Stimulated activated CD4-positive, alpha-beta T cell treated with anti-CD3 and anti-CD28 coated beads, Interleukin-15, amount 100 ng/mL, for 1 hour (primary cell): ENCODE results near the gene MBP.
"Not testable (repeated sequence)": the region's sequence is repeated elsewhere in the genome, so short reads cannot be mapped to it uniquely, and the experiment has no call there.

Experiments used
- DNase-seq, 2 donors: peaks; one replicate each; pipeline ENCODE4 v3.0.0-alpha.2; 2020; ENCODE audit warnings: low read depth in 1 of 2, low spot score in 1 of 2

The MBP gene

DNA sequence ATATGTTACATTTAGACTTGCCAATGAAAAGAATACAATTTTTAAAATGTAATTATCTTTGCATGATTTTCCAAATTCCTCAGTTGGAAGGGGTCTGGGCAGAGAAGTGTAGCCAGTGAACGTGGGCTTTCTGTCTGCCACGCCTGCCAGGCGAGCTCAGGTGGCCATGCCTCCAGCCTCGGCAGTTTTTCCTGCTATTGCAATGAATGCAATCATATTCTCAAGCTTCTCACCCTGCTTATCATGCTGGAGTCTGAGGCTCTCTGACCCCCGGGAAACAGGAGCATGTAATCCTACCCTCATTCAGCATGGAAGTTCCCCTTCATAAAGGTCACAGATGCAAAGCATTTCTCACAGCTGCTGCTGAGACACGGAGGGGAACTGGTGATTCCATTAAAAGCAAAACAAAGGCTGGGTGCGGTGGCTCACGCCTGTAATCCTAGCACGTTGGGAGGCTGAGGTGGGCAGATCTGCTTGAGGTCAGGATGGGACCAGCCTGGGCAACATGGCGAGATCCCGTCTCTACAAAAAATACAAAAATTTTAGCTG is 154.8 kb downstream of the MBP start:
- DNase-seq: no peak

DNA sequence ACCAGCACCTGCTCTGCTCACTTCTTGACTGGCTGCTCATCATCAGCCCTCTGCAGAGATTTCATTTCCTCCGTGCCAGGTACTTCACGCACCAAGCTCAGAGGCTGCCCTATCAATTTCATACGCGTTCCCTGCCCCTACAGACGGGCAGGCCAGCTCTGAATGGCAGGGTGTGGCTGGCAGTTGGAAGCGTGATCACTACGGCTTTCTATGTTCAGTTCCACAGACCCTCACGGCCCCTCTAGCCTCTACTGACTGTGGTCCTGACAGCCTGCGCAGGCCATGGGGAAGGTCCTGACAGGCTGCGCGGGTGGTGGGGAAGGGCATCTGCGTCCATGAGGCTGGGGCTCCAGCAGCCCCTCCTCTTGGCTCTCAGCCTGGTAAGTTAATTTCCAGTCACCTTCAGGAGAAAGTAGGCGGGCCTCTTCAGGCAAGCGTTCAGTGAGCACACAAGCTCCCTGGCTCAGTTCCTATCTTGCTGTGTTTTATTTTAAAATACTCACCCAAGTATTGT is 155.4 kb downstream of the MBP start:
- DNase-seq: no peak

DNA sequence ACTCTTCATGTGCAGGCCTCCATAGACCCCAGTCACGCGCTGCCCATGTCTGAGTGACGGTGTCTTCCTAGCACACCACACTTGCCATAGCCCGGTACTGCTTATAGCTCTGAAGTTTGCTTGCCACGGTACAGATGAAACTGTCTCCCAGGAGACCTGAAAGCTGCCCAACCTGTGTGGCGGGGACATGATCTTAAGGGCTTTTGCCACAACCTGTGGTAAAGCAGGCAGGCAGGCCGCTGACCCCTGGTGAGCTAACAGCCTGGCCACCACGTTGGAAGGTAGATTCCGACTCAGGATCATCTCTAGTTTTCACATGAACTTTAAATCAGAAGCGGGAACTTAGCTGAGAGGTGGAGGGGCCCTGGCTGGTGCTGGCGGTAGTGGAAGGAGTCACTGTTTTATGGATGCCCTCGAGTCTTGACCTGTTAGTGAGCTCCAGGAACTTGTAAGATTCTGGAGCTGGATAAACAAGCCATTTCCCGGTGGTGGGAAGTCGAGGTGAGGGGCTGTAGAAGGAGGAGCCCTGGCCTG is 156.9 kb downstream of the MBP start:
- no peak for DNase-seq

DNA sequence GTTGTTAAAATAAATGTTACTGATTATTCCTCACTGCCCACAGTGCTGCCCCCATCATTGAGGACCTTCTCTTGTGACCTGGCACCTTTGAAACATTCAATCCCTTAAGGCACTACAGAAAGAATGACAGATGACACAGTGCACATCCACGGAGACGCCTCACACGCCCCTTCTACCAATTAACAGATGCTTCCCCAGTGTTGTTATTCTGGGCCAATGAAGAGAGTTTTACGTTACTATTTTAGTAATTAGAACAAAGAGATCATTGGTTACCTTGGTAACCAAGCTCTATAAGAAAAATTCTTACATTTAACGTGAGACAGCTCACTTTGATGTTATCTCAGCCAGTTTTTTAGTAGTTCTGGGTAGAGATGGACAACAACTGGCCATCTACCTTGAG is 158.2 kb downstream of the MBP start:
- DNase-seq: no peak

DNA sequence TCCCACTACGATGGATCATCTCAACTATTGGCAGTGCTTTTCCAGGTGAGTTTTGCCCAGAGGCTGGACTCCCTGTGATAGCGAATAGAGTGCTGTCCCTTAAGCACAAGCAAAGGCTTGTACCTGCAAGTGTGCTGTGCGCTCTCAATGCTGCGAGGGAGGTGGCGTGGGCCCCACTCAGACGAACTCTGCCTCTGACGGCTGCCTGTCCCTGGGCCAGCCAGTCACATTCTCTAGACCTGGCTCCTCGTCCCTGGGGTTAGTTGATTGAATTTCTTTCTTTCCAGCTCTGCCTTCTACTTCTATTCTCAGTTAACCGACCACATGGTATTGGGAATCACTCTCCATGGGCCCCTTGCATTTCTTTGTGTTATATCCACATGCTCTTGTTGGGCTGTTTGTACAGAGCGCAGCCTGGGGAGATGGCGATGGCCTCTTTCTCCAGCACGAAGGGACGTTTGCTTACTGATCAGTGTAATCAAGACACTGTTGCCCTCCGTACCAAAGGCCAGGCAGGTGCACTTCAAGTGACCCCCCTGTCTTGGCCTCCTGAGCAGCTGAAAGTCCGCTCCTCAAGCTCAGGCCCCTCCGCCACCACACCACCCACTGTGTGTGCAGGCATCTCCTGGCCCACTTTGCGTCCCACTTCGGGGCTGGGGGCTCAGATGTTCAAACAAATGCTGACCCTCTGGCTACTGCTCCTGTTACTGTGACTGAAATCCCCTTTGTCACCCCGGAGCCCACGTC is 158.9 kb downstream of the MBP start:
- DNase-seq: no peak

DNA sequence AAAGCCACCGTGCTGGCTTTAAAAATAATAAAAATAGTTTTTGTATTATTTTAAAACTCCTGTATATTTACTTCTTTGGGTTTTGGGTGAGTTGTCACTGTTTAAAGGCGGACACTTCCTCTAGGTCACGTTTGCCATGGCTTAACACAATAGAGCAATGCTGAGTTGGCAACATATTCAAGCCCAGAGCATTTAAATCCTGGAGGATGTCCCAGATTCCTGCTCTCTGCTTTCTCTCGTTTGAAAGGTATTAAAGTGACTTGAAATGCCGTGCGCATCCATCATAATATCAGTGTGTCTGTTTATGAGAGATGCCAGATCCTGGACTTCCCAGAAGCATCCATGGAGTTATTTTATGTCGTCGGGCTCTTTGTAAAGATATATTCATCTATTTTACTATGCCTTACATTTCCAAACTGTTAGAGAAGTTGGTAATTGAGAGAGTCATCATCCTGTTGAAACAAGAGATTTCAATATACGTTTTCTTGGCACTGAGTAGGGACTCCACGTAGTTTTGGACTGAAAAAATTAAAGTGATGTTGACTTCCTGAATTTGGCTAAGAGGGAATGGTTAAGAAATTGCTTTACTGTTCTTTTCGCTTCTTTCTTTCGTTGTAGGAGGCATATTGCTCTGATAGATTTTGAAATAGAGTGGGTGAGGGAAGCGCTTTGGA is 159.6 kb downstream of the MBP start:
- DNase-seq: no peak

DNA sequence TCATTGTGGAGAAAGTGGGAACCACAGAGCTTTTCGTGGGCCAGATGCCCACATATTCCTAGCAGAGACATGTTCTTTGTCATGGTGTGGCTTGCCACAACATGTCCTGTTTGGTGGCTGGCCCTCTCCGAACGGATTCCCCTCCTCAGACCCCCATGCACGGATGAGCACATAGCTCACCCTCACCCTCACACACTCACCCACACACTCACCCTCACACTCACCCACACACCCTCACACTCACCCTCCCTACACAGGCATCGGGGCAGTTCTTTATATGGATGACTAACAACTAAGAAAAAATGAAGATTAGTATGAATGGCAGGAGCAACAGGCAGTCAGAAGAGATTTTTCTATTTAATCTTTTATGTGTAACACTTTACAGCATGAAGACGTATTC is 160.3 kb downstream of the MBP start:
- DNase-seq: no peak

DNA sequence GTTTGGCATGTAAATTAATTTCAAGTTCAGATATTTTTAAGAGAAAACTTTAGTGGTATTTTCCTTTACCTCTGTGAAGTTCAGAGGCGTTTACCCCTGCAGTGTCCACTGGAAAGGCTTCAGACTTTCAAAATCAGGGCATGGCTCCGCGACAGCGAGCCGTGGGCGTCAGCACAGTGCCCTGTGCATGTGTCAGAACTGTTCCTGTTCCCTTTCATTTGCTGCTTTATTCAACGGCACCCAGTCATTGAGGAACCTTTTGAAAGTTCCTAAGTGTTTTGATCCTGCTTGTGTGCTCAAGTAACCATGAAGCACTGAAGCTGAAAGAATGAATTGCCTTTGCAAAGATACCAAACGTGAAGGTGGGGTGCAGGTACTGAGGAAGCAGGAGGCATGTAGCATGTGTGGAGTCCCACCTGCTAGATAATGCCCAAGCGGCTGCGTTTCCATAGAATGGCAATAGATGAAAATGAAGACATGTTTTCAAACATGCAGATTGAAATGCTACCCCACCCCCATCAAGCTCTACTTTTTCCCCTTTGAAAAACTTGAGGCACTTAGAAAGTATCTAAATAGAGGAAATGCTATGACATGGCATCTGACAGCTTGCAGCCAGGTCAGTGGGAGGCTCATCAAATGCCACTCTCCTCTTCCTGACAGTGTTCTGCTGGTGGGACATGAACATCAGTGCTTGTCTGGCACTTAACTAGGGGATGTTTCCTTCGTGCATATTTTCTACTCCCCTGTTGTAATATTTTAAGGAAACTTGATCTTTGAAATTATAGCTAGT is 161.6 kb downstream of the MBP start:
- DNase-seq: no peak

DNA sequence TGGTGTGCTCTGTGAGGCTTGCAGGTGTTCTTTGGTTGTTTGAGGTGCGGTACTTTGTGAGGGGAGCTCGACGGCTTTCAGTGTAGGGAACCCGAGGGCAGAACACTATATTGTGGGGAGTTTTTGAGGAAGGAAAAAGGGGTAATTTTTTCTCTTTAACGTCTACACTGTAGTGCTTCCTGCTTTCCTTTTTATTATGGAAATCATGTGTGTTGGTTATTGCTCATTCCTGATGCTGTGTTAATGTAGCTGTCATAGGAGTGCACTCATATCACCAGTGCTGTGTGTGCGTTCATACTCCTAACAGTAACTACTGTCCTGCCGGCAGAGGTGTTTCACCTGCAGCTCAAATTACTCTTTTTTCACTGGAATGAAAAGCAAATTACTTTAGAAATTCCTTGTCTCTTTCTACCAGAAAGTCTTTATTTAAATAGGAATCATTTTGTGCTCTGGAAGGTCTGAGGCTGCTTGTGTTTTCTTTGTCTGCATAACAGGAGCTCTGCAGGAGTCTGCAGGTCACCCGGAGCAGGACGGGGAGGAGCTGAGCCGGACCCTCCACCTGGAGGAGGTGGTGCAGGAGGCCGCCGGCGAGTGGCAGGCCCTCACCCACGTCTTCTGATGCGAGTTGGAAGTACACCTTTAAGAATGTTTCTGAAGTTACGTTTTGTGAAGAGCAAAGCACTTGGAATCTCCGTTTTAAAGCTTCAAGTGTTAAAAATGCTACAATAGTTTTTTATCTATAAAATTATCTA is 164.7 kb downstream of the MBP start:
- DNase-seq: no peak

DNA sequence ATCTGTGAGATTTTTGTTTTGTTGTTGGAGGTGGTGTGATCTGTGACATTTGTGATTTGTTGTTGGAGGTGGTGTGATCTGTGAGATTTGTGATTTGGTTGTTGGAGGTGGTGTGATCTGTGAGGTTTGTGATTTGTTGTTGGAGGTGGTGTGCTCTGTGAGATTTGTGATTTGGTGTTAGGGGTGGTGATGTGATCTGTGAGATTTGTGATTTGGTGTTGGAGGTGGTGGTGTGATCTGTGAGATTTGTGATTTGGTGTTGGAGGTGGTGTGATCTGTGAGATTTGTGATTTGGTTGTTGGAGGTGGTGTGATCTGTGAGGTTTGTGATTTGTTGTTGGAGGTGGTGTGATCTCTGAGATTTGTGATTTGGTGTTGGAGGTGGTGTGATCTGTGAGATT is 165.3 kb downstream of the MBP start:
- not testable (repeated sequence) for DNase-seq

DNA sequence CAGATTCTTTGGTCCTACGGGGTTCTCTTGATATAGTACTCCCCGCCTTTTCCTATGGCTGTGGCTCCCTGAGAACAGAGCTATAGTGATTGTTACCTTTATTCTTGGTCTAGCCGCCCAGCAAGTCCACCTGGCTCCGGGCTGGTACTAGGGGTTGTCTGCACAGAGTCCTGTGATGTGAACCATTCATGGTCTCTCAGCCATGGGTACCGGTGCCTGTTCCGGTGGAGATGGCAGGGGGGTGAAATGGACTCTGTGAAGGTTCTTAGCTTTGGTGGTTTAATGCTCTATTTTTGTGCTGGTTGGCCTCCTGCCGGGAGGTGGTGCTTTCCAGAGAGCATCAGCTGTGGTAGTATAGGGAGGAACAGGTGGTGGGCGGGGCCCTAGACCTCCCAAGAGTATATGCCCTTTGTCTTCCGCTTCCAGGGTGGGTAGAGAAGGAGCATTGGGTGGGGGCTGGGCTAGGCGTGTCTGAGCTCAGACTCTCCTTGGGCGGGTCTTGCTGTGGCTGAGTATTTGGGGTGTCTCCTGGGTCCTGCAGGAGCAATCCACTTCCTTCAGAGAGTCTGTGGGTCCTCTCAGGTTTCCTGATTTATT is 166.9 kb downstream of the MBP start:
- not testable (repeated sequence) for DNase-seq

DNA sequence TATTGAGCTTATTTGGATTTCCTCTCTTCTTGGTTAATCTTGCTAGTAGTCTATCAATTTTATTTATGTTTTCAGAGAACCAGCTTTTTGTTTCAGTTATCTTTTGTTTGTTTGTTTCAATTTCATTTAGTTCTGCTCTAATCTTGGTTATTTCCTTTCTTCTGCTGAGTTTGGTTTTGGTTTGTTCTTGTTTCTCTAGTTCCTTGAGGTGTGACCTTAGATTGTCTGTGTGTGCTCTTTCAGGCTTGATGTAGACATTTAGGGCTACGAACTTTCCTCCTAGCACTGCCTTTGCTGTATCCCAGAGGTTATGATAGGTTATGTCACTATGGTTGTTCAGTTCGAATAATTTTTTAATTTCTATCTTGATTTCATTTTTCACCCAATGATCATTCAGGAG is 168.6 kb downstream of the MBP start:
- no peak for DNase-seq

DNA sequence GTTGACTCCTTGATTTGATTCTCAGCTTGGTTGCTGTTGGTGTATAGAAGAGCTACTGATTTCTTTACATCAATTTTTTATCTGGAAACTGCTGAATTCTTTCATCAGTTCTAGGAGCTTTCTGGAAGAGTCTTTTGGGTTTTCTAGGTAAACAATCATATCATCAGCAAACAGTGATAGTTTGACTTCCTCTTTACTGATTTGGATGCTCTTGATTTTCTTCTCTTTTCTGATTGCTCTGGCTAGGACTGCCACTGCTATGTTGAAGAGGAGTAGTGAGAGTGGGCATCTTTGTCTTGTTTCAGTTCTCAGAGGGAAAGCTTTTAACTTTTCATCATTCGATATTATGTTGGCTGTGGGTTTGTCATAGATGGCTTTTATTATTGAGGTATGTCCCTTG is 169.7 kb downstream of the MBP start:
- no peak for DNase-seq

DNA sequence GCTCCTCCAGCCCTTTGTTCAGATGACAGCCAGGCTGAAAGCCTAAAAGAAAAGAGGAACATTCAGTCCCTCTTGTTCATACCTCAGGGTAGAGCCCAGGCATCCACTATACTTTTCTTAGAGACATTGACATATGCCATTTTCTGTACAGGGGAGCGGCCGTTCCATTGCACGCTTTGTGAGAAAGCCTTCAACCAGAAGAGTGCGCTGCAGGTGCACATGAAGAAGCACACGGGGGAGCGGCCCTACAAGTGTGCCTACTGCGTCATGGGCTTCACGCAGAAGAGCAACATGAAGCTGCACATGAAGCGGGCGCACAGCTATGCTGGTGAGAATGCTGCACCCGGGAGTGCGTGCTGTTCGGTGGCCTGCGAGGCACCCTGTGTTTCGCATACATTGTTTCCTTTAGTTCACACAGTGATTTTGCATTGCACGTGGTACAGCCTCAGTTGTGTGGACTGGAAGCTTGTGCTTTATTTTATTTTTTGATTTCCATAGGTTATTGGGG is 172.0 kb downstream of the MBP start:
- no peak for DNase-seq

DNA sequence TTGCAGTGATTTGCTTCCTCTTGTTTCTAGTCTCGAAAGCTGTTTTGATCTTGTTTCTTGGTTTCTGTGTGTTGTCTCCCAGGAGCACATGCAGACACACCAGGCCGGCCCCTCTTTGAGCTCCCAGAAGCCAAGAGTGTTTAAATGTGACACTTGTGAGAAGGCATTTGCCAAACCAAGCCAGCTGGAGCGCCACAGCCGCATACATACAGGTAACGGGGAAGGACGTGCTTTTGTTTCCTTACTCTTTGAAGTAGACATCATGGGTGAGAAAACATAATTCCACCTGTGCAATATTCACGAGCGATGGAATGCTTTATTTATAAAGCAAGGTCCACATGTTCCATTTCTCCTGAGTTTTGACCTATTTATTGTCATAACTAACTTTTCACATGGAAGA is 173.0 kb downstream of the MBP start:
- DNase-seq: no peak

DNA sequence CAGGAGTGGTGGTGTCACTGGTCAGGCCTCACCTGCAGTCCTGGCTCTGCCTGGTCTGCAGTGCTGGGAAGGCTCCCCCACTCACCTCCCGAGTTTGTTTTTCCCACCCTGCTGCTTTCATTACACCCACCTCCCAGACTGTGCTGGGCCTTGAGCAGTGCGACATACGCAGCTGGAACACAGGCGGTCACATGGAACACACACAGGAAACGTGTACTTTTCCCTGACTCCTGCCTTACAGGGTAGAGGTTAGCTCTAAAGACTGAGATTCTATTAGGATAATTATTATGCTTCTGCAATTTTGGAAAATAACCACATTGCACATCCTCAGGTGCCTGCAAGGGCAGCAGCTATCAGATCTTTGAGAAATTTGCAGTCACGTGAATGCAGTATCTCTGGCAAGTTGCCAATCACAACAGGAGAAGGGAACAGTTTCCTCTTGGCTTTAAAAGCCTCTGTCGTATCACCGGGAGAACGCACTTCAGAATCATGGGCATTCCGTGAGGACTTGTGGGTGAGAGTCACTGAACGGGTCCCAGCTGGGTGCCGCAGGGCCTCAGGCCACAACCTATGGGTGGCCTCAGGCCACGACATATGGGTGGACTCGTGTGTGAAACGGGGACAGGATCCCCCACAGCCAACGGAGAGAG is 173.8 kb downstream of the MBP start:
- DNase-seq: no peak

DNA sequence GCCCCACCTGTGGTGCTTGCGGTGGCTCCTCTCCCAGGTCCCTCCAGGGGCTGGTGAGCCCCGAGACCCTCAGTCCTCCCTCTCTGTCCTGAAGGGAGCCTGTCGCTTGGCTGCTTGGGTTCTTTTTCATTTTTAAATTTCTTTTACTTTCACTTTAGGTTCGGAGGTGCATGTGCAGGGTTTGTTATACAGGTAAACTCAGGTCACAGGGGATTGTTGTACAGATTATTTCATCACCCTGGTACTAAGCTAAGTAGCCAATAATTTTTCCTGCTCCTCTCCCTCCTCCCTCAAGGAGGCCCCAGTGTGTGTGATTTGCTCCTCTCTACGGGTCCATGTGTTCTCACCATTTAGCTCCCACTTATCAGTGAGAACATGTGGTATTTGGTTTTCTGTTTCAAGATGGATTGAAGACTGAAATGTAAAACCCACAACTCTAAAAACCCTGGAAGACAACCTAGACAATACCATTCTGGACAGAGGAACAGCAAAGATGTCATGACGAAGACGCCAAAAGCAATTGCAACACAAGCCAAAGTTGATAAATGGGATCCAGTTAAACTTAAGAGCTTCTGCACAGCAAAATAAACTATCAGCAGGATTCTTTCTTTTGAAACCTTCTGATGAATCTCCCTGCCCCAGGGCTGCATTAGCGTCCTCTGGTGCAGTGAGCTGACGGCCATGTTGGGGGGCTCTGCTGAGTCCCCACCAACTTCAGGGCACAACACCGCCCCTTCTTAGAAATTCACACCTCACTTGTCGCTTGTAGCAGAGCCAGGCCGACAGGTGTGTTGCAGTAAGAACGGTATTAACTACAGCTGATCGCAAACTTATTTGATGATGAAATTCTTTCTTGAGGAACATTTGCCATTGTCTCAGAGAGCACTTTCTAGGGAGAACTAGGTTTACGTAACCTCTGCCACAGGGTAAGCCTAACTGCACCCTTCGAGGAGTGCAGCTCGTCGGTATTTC is 174.9 kb downstream of the MBP start:
- DNase-seq: no peak

DNA sequence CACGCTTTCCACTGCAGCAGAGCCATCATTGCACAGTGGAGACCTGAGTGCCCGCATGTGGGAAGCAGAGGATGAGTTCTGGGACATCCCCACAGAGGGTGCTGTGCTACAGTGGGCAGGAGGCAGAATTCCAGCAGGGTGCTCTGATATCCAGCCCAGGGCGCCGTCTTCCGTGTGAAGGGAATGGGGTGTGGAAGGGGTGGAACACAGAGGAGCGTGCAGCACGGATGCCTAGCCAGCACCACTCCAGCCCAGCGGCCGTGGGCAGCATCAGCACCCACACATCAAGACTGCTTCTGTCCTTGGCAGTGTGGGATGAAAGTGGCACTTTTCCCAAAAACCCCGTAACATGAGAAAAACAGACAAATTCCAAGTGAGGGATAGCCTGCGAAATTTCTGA is 175.9 kb downstream of the MBP start:
- DNase-seq: no peak
